Endothelial cell of umbilical vein (primary cell): ENCODE results near the gene ZNF202.

Experiments used
- CTCF ChIP-seq, 2 donors: IDR thresholded peaks; 1 replicate in 1 of 2; 2 replicates in 1 of 2; pipeline ENCODE4 v1.5.1; 2011; ENCODE audit warnings: low read length in 2 of 2, mild to moderate bottlenecking in 2 of 2, moderate library complexity in 2 of 2, control low read depth in 1 of 2, inconsistent platforms in 1 of 2, low read depth in 1 of 2; ENCODE audit not compliant: insufficient read depth in 1 of 2; ENCODE audit errors: extremely low read depth in 1 of 2
- EZH2 ChIP-seq: IDR thresholded peaks from 2 replicates; pipeline ENCODE4 v1.6.1; 2012; ENCODE audit warnings: borderline replicate concordance, low read depth, mild to moderate bottlenecking, moderate library complexity, low read length, inconsistent platforms; ENCODE audit not compliant: severe bottlenecking
- MAX ChIP-seq: IDR thresholded peaks from 2 replicates; pipeline ENCODE4 v1.6.1; 2011; ENCODE audit not compliant: insufficient read depth, insufficient read length
- POLR2AphosphoS5 ChIP-seq: IDR thresholded peaks from 2 replicates; pipeline ENCODE4 v1.6.1; 2012; ENCODE audit warnings: low read depth, mild to moderate bottlenecking, control low read depth, low read length, moderate library complexity; ENCODE audit not compliant: insufficient read depth

GRCh38 chr11:123751781-123752180 is 10.3 kb upstream of the ZNF202 start:
- TF ChIP-seq CTCF (IDR thresholded peaks at IDR 0.05; ENCODE audit: extremely low read depth in 1 of 2, insufficient read depth in 1 of 2, low read depth in 1 of 2, low read length in 2 of 2) (no peak), EZH2 (no peak), MAX (no peak), POLR2AphosphoS5 (no peak)
